Tibial nerve (tissue), 4 donors: Measurements from ENCODE around the gene ADRB1. TPM values are rescaled to one million over a fixed set of nuclear protein-coding genes. Genes with fewer than 3 reads are reported as not detected.

ENCODE experiments used
- DNase-seq, 2 donors: peaks; one replicate each; pipeline ENCODE4 v3.0.0-alpha.2; 2019; ENCODE audit warnings: low spot score in 2 of 2
- H3K27ac ChIP-seq, 4 donors: fragments of 200-600 bp; sonication (generic) in 3 of 4; one replicate each; pipeline ENCODE4 v1.5.1; 2017 to 2019; ENCODE audit warnings: mild to moderate bottlenecking in 1 of 4
- H3K27me3 ChIP-seq, 2 donors: fragments of 200-600 bp; sonication (generic) in 1 of 2; one replicate each; pipeline versions ENCODE4 v1.5.1 to v1.6.0; 2017 to 2019
- H3K36me3 ChIP-seq, 3 donors: fragments of 200-600 bp; sonication (generic); one replicate each; pipeline ENCODE4 v1.5.1; 2018 to 2019
- H3K4me1 ChIP-seq, 4 donors: fragments of 200-600 bp; sonication (generic) in 3 of 4; one replicate each; pipeline ENCODE4 v1.5.1; 2017 to 2019
- H3K4me3 ChIP-seq, 4 donors: fragments of 200-600 bp; sonication (generic) in 3 of 4; one replicate each; pipeline ENCODE4 v1.5.1; 2017 to 2019; ENCODE audit warnings: mild to moderate bottlenecking in 1 of 4, moderate library complexity in 1 of 4
- H3K9me3 ChIP-seq, 4 donors: fragments of 200-600 bp; sonication (generic) in 3 of 4; one replicate each; pipeline ENCODE4 v1.5.1; 2017 to 2019
- EP300 ChIP-seq, 2 donors: sonication (generic); formaldehyde crosslinking; IDR thresholded peaks; one replicate each; pipeline ENCODE4 v1.6.1; 2017; ENCODE audit warnings: antibody characterized with exemption in 2 of 2, mild to moderate bottlenecking in 1 of 2
- POLR2A ChIP-seq, 2 donors: fragments of 450-650 bp; IDR thresholded peaks; one replicate each; pipeline ENCODE4 v1.6.1; 2017; ENCODE audit warnings: antibody characterized with exemption in 2 of 2, mild to moderate bottlenecking in 2 of 2, moderate library complexity in 2 of 2
- WGBS, 2 donors: methylation state at CpG; one replicate each; pipeline ENCODE4 v1.1.5; 2018; 5-methylcytosine and 5-hydroxymethylcytosine counted together
- total RNA-seq, 4 donors: library from RNA; depleted of rRNA; stranded (reverse); fragments of >200 nt; gene quantifications; one replicate each; pipeline ENCODE4 v1.1.0, GENCODE V29; 2016
- TF ChIP-seq, protein P1 (sequence below), 5 experiments: fragments of 200-600 bp in 3 of 5; fragments of 450-650 bp in 2 of 5; sonication (generic) in 3 of 5; IDR thresholded peaks; one replicate each; pipeline ENCODE4 v1.5.1; 2016 to 2019; ENCODE audit warnings: antibody characterized with exemption in 5 of 5, mild to moderate bottlenecking in 3 of 5, moderate library complexity in 2 of 5

The ADRB1 gene
- total RNA-seq, 4 donors from 2014 or later, result 0.30 to 1.4 (median 1.1) TPM

DNA sequence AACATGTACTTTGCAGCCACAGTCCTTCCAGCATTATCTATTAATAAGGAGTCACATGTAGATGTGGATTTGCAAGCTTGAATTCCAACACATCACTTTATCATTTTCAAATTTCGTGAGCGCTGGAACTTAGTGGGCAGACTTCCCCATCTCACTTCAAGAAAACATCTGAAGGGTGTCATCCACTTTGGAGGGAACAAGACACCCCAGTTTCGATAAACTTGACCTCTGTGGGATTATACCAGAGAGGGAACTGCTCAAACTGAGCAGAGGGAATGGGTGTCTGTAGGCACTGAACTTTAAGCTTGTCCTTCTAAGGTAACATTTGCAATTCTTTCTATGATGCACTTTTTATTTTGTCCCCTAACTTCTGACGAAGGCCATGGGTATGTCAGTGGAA is 27.5 kb downstream of the ADRB1 start:
- TF ChIP-seq POLR2A (IDR thresholded peaks at IDR 0.05) (no peak), EP300 (IDR thresholded peaks at IDR 0.05) (no peak)
- TF ChIP-seq, protein P1, sequence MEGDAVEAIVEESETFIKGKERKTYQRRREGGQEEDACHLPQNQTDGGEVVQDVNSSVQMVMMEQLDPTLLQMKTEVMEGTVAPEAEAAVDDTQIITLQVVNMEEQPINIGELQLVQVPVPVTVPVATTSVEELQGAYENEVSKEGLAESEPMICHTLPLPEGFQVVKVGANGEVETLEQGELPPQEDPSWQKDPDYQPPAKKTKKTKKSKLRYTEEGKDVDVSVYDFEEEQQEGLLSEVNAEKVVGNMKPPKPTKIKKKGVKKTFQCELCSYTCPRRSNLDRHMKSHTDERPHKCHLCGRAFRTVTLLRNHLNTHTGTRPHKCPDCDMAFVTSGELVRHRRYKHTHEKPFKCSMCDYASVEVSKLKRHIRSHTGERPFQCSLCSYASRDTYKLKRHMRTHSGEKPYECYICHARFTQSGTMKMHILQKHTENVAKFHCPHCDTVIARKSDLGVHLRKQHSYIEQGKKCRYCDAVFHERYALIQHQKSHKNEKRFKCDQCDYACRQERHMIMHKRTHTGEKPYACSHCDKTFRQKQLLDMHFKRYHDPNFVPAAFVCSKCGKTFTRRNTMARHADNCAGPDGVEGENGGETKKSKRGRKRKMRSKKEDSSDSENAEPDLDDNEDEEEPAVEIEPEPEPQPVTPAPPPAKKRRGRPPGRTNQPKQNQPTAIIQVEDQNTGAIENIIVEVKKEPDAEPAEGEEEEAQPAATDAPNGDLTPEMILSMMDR (IDR thresholded peaks at IDR 0.05), result no peak
- no peaks in the 10 kb centered on the region for H3K9me3 ChIP-seq
- H3K27me3 ChIP-seq, result no peaks in the 10 kb centered on the region
- H3K4me3 ChIP-seq, result no peak overlapping the region
- no peak for DNase-seq
- 80 to 82% methylated on average over 4 of the region's 4 CpGs for whole genome bisulfite sequencing, 2 donors
- no peaks in the 10 kb centered on the region for H3K36me3 ChIP-seq
- H3K4me1 ChIP-seq, result peaks cover 0 to 22% (median 0%) of the 10 kb centered on the region in 4 donors
- no peak overlapping the region for H3K27ac ChIP-seq

GRCh38 chr10:114073395-114074186 is 29.9 kb downstream of the ADRB1 start:
- no peak for TF ChIP-seq POLR2A (IDR thresholded peaks at IDR 0.05)
- TF ChIP-seq, protein P1 (IDR thresholded peaks at IDR 0.05), result no peak
- no peak for DNase-seq
- WGBS, 2 donors, result 72 to 74% methylated on average over 14 of the region's 14 CpGs
- no peak overlapping the region for H3K4me3 ChIP-seq
- H3K36me3 ChIP-seq, result no peaks in the 10 kb centered on the region
- peaks cover 0 to under 1% (median 0%) of the 10 kb centered on the region in 4 donors for H3K4me1 ChIP-seq
- H3K9me3 ChIP-seq, result no peaks in the 10 kb centered on the region
- no peaks in the 10 kb centered on the region for H3K27me3 ChIP-seq
- H3K27ac ChIP-seq, result no peak overlapping the region

- H3K9me3 ChIP-seq, result no peaks in the 10 kb centered on the region
- H3K27me3 ChIP-seq, result no peaks in the 10 kb centered on the region
- DNase-seq, result no peak
- no peaks in the 10 kb centered on the region for H3K36me3 ChIP-seq
- peaks cover 0 to 10% (median 0%) of the 10 kb centered on the region in 4 donors for H3K4me1 ChIP-seq
- TF ChIP-seq POLR2A (IDR thresholded peaks at IDR 0.05) (no peak), EP300 (IDR thresholded peaks at IDR 0.05) (no peak)
- TF ChIP-seq, protein P1 (IDR thresholded peaks at IDR 0.05), result no peak
- H3K4me3 ChIP-seq, result no peak overlapping the region
- 89 to 91% methylated on average over 6 of the region's 6 CpGs for WGBS, 2 donors
- no peak overlapping the region for H3K27ac ChIP-seq
These were observed 31.4 kb downstream of the ADRB1 start for GRCh38 chr10:114075093-114075492.

DNA sequence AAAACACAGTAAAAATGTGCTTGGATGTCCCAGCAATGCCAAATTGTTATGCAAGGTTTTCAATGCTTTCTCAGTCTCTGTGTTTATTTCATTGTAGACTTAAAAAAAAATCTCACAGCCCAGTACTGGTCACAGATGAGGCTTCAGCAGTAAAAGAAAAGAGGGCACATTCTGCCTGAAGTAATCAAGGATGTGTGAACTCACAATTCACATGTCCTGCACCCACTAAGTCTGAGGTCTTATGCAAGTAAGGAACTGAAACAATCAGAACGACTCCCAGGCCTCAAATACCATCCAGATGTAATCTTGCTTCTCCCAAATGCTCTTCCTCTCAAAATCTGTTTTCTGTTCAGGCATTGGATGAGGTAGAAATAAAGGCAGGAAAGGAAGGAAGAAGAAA is 33.7 kb downstream of the ADRB1 start:
- H3K27ac ChIP-seq, result no peak overlapping the region
- H3K9me3 ChIP-seq, result no peaks in the 10 kb centered on the region
- no peaks in the 10 kb centered on the region for H3K27me3 ChIP-seq
- DNase-seq, result no peak
- TF ChIP-seq POLR2A (IDR thresholded peaks at IDR 0.05) (no peak), EP300 (IDR thresholded peaks at IDR 0.05) (no peak)
- TF ChIP-seq, protein P1 (IDR thresholded peaks at IDR 0.05), result no peak
- H3K4me1 ChIP-seq, result peaks cover 0 to 10% (median 0%) of the 10 kb centered on the region in 4 donors
- no peak overlapping the region for H3K4me3 ChIP-seq
- 48 to 64% methylated on average over 1 of the region's 1 CpG for WGBS, 2 donors
- H3K36me3 ChIP-seq, result no peaks in the 10 kb centered on the region

- no peak for DNase-seq
- H3K4me3 ChIP-seq, result no peak overlapping the region
- peaks cover 0 to 10% (median 0%) of the 10 kb centered on the region in 4 donors for H3K4me1 ChIP-seq
- 74 to 79% methylated on average over 9 of the region's 9 CpGs for WGBS, 2 donors
- H3K36me3 ChIP-seq, result no peaks in the 10 kb centered on the region
- TF ChIP-seq POLR2A (IDR thresholded peaks at IDR 0.05) (no peak), EP300 (IDR thresholded peaks at IDR 0.05) (no peak)
- TF ChIP-seq, protein P1 (IDR thresholded peaks at IDR 0.05), result no peak
- H3K9me3 ChIP-seq, result no peaks in the 10 kb centered on the region
- no peaks in the 10 kb centered on the region for H3K27me3 ChIP-seq
- no peak overlapping the region for H3K27ac ChIP-seq
These were observed 34.2 kb downstream of the ADRB1 start for GRCh38 chr10:114077815-114078219.
